ENCODE data around the gene SNX30.

Gene SNX30

DNA sequence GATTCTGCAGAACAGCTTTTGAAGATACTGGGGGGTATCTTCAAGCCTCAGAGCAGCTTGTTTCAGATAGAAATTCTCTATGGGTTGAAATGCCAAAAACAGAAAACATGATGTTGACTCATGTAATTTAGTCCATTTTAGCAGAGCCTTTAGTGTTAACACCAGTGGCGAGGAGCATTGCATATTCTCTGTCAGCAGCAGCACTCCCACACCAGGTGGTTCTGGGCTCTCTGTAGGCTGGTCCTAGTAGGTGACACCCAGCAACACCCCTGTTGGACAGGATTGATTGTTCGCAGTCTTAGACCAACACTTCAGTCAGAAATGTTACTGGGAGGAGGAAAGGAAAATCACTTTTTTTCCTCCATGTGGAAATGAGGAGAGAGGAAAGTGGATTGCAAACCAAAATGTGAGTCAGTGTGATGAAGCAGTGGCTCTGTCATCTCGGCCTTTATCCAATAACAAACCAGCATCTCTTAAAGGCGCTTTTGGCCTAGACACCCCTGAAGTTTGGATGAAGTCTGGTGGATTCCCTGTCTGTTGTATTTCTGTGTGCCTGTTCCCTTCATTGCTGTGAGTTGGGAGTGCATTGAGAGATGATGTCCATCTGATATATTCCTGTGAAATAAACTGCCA, 123.3 kb downstream of the SNX30 start:
- no peak for TF ChIP-seq ZFX (IDR thresholded peaks at IDR 0.05)
- TF ChIP-seq, protein P1, sequence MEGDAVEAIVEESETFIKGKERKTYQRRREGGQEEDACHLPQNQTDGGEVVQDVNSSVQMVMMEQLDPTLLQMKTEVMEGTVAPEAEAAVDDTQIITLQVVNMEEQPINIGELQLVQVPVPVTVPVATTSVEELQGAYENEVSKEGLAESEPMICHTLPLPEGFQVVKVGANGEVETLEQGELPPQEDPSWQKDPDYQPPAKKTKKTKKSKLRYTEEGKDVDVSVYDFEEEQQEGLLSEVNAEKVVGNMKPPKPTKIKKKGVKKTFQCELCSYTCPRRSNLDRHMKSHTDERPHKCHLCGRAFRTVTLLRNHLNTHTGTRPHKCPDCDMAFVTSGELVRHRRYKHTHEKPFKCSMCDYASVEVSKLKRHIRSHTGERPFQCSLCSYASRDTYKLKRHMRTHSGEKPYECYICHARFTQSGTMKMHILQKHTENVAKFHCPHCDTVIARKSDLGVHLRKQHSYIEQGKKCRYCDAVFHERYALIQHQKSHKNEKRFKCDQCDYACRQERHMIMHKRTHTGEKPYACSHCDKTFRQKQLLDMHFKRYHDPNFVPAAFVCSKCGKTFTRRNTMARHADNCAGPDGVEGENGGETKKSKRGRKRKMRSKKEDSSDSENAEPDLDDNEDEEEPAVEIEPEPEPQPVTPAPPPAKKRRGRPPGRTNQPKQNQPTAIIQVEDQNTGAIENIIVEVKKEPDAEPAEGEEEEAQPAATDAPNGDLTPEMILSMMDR (conservative IDR thresholded peaks at IDR 0.05): no peak
- H3K27ac ChIP-seq: no peak overlapping the region

GRCh38 chr9:112878752-112879151, 128.2 kb downstream of the SNX30 start:
- TF ChIP-seq, protein P1 (conservative IDR thresholded peaks at IDR 0.05): no peak
- no peak for TF ChIP-seq ZFX (IDR thresholded peaks at IDR 0.05)
- no peak overlapping the region for H3K27ac ChIP-seq

DNA sequence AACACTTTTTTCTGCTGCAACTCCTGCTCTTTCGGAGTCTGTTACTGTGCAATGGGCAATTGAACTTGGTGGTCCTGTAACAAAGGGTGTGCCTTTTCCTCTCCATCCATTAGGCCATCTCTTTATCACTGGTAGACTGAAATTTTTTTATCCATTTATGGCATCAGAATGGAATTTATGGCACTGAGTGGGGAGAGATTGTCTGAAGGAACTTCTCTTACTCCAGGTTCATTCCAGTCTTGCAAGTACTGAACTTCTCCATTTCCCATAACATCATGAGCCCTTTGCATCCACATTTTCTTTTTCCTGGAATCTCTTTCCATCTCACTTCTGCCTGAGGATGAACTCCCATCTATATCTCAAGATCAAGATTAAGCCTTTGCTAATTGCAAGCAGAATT, 130.1 kb downstream of the SNX30 start:
- TF ChIP-seq ZFX (IDR thresholded peaks at IDR 0.05): no peak
- TF ChIP-seq, protein P1 (conservative IDR thresholded peaks at IDR 0.05): no peak
- no peak overlapping the region for H3K27ac ChIP-seq

- H3K27ac ChIP-seq: no peak overlapping the region
- TF ChIP-seq ZFX (IDR thresholded peaks at IDR 0.05): no peak
Measured at GRCh38 chr9:112881331-112881730, 130.8 kb downstream of the SNX30 start.

GRCh38 chr9:112884101-112884500, 133.5 kb downstream of the SNX30 start:
- no peak overlapping the region for H3K27ac ChIP-seq
- TF ChIP-seq, protein P1 (conservative IDR thresholded peaks at IDR 0.05): no peak
- no peak for TF ChIP-seq ZFX (IDR thresholded peaks at IDR 0.05)

DNA sequence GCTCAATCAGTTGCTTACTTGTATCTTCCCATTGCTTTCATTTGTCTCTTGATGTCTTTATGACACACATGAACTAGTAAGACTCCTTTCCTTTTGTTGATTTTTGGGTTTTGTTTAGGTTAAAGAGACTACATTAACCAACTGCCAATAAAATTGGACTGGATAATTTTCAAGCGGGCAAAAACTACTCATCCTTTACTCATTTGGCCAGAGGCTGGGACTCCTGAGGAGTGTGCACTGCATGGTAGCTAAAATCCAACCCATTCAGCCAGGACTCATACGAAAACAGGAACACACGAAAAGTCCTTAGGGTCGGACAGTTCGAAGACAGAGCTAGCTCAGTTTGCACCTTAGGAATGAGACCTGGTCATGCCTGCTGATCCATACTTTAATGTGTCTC, 134.2 kb downstream of the SNX30 start:
- TF ChIP-seq, protein P1 (conservative IDR thresholded peaks at IDR 0.05): no peak
- TF ChIP-seq ZFX (IDR thresholded peaks at IDR 0.05): no peak
- no peak overlapping the region for H3K27ac ChIP-seq

- no peak for TF ChIP-seq ZFX (IDR thresholded peaks at IDR 0.05)
- TF ChIP-seq, protein P1 (conservative IDR thresholded peaks at IDR 0.05): no peak
Measured at GRCh38 chr9:112885324-112885723, 134.8 kb downstream of the SNX30 start.

DNA sequence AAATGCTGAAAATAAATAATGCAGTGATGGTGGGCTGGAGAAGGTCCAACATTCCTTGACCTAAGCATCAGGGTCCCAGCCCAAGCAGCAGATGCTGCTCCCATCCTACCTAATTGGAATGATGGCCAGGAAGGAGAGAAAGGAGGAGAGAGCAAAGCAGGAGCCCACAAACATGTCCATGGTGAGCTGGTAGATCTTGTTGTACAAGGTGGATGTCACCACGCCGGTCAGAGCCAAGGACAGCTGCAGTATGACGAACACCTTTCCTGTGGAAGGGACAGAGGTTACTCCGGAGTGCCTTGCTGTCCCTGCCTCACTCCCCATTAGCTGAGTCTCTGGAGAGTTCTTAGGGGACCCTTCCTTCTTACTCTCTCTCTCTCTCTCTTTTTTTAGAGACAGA, 135.8 kb downstream of the SNX30 start:
- TF ChIP-seq ZFX (IDR thresholded peaks at IDR 0.05): no peak
- TF ChIP-seq, protein P1 (conservative IDR thresholded peaks at IDR 0.05): no peak
- H3K27ac ChIP-seq: no peak overlapping the region

More at GRCh38 chr9:112885324-112885723, 134.8 kb downstream of the SNX30 start:
- H3K27ac ChIP-seq: no peak overlapping the region

Measured in C4-2B (cell line).